ENCODE results near the gene C3. TPM values are rescaled to one million over a fixed set of nuclear protein-coding genes. Genes with fewer than 3 reads are reported as not detected.
"Not testable (repeated sequence)": the region's sequence is repeated elsewhere in the genome, so short reads cannot be mapped to it uniquely, and the experiment has no call there.

C3 gene
- total RNA-seq, 4 donors from 2014 or later, result 45.4 to 1,093 (median 422) TPM

DNA sequence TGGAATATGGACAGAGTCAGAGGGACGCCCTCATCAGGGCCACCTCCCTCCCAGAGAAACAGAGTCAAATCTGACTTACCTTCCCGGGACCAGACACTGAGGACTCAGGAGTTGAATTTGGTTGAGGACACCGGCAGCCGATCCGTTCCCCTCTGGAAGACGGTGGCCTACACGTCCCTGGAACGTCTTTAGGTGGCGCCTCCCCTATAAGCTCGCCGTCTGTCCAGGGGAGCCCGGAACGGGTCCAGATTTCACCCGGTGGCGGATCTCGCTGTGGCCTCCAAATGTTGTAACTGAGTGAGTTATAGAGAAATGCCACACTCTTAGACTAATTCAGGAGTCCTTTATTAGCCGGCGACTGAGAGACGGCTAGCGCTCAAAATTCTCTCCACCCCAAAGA lies 59.5 kb downstream of the C3 start:
- H3K9me3 ChIP-seq, result no peaks in the 10 kb centered on the region
- peak in 1 of 2 donors; percentile 30 for DNase-seq
- intact Hi-C loops (cut with DNase I; ENCODE audit: low total_unique reads), result no loop called here
- no peaks in the 10 kb centered on the region for H3K4me1 ChIP-seq
- no peak overlapping the region for H3K27ac ChIP-seq
- H3K36me3 ChIP-seq, result no peaks in the 10 kb centered on the region
- TF ChIP-seq, protein P1, sequence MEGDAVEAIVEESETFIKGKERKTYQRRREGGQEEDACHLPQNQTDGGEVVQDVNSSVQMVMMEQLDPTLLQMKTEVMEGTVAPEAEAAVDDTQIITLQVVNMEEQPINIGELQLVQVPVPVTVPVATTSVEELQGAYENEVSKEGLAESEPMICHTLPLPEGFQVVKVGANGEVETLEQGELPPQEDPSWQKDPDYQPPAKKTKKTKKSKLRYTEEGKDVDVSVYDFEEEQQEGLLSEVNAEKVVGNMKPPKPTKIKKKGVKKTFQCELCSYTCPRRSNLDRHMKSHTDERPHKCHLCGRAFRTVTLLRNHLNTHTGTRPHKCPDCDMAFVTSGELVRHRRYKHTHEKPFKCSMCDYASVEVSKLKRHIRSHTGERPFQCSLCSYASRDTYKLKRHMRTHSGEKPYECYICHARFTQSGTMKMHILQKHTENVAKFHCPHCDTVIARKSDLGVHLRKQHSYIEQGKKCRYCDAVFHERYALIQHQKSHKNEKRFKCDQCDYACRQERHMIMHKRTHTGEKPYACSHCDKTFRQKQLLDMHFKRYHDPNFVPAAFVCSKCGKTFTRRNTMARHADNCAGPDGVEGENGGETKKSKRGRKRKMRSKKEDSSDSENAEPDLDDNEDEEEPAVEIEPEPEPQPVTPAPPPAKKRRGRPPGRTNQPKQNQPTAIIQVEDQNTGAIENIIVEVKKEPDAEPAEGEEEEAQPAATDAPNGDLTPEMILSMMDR (IDR thresholded peaks at IDR 0.05), result no peak
- TF ChIP-seq POLR2A (IDR thresholded peaks at IDR 0.05), result no peak
- peaks cover 0 to 4% of the 10 kb centered on the region in 2 donors for H3K27me3 ChIP-seq
- no peak overlapping the region for H3K4me3 ChIP-seq

- H3K27ac ChIP-seq; H3K4me1 ChIP-seq; intact Hi-C loops (cut with DNase I; ENCODE audit: low total_unique reads); H3K9me3 ChIP-seq; DNase-seq; H3K36me3 ChIP-seq; H3K4me3 ChIP-seq; H3K27me3 ChIP-seq: not testable (repeated sequence)
Measured at GRCh38 chr19:6656390-6656789, 64.1 kb downstream of the C3 start.

DNA sequence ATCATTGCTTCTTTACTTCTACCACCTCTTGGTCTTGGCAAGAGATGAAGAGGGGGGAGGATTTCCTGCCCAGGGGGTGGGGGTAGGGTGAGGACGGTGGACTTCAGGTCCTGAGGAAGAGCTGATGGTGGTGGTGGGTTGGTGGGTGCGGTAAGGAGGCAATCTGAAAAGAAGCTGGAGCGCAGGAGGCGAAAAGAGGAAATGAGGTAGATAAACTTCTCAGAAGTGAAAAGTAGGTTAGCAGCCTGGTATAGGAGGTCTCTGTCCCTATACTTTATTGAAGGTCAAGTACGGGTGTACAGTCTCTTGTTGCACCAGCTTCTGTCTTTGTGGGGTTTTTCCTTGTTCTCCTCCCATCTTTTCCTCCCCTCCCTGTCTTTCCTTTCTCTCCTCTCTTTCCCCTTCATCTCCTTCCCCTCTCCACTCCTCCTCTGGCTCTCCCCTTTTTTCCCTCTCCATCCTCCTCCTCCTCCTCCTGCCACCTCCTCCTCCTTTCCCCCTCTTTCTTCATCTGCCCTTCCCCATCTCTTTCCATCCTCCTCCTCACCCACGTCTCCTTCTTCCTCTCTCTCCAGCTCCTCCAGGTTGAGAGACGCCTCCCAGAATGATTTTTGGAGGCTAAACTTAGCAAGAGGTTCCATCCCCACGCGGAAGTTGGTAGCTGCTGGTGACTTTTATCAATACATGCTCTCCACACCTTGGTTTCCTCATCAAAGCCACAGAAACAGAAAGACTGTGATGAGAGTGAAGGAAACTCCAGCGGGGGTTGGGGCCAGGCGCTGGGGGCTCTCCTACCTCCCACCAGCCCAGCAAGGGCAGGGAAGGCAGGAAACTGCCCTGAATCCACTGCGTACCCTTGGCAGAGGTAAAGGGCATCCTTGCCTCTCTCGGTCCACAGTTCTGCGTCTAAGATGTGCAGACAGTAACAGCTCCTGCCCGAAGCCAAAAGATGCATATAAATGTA lies 65.8 kb downstream of the C3 start:
- Histone ChIP-seq H3K4me3 (no peak overlapping the region), H3K36me3 (no peaks in the 10 kb centered on the region), H3K27ac (no peak overlapping the region), H3K27me3 (no peaks in the 10 kb centered on the region), H3K9me3 (no peaks in the 10 kb centered on the region), H3K4me1 (no peaks in the 10 kb centered on the region)
- TF ChIP-seq, protein P1 (IDR thresholded peaks at IDR 0.05), result no peak
- TF ChIP-seq POLR2A (IDR thresholded peaks at IDR 0.05), result no peak
- intact Hi-C loops (cut with DNase I; ENCODE audit: low total_unique reads), result no loop called here
- no peak for DNase-seq

DNA sequence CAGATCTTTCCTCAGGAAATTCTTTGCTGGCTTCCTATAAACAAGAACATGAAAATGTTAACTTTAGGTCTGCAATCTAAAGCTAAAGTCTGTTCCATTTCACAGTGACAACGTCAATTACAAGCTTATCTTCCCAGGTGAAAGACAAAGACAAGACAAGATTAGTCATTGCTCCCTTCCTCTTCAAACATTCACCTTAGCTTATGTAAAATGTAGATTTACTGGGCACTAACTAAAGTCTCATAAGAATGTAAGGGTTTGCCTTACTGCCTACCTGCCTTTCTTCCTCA lies 67.7 kb downstream of the C3 start:
- Histone ChIP-seq H3K27ac (no peak overlapping the region), H3K36me3 (no peaks in the 10 kb centered on the region), H3K9me3 (no peaks in the 10 kb centered on the region), H3K4me3 (no peak overlapping the region), H3K4me1 (no peaks in the 10 kb centered on the region), H3K27me3 (no peaks in the 10 kb centered on the region)
- intact Hi-C loops (cut with DNase I; ENCODE audit: low total_unique reads), result no loop called here
- TF ChIP-seq, protein P1 (IDR thresholded peaks at IDR 0.05), result no peak
- TF ChIP-seq POLR2A (IDR thresholded peaks at IDR 0.05), result no peak
- DNase-seq, result no peak

DNA sequence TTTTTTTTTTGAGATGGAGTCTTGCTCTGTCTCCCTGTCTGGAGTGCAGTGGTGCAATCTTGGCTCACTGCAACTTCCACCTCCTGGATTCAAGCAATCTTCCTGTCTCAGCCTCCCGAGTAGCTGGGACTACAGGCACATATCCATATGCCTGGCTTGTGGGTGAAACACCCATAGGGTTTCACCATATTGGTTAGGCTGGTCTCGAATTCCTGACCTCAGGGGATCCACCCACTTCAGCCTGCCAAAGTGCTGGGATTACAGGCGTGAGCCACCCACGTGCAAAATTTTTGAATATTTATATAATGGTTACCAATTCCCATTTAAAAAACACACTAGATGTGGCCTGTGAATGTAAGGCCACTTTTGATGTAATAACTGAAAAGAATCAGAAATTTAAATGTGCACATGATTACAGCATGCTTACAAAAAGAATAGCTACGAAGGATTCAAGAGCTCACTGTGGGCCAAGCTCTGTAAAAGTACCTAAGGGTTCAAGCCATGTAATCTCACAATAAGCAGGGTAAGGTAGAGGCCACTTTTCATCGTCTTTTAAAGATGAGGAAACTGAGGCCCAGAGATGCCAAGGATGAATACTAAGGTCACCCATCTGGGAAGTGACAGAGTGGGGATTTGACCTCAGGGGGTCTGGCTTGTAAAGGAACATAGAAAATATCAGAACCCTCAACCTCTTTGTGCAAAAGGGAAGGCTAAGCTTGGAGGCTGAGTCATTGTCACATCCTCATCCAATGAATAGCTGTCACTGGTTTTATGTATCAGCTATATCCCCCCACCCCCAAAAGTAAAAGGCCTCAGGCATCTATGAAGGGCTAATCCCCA lies 68.3 kb downstream of the C3 start:
- H3K27me3 ChIP-seq, result no peaks in the 10 kb centered on the region
- TF ChIP-seq, protein P1 (IDR thresholded peaks at IDR 0.05), result no peak
- no peak for TF ChIP-seq POLR2A (IDR thresholded peaks at IDR 0.05)
- no peak for DNase-seq
- H3K27ac ChIP-seq, result no peak overlapping the region
- intact Hi-C loops (cut with DNase I; ENCODE audit: low total_unique reads), result no loop called here
- no peaks in the 10 kb centered on the region for H3K9me3 ChIP-seq
- no peaks in the 10 kb centered on the region for H3K4me1 ChIP-seq
- no peak overlapping the region for H3K4me3 ChIP-seq
- no peaks in the 10 kb centered on the region for H3K36me3 ChIP-seq
